ENCODE data around the gene ZNF253. TPM values are rescaled to one million over a fixed set of nuclear protein-coding genes. Genes with fewer than 3 reads are reported as not detected.
"Not testable (repeated sequence)": the region's sequence is repeated elsewhere in the genome, so short reads cannot be mapped to it uniquely, and the experiment has no call there.

Gene ZNF253
- total RNA-seq, 6 experiments from 2014 or later, result 2.9 to 4.4 (median 3.5) TPM

GRCh38 chr19:19823916-19824315 is 41.8 kb upstream of the ZNF253 start:
- Mint-ChIP-seq H3K4me3 (no peak overlapping the region), H3K4me1 (ENCODE audit: low read depth) (no peaks in the 10 kb centered on the region), H3K36me3 (ENCODE audit: low read depth) (peaks cover 41% of the 10 kb centered on the region), H3K9me3 (peaks cover 98% of the 10 kb centered on the region), H3K27me3 (ENCODE audit: insufficient read depth) (peaks cover 6% of the 10 kb centered on the region; the same call in 1 of the 2 replicates), H3K27ac (no peak overlapping the region)
- no peak for DNase-seq
- TF ChIP-seq, protein P1, sequence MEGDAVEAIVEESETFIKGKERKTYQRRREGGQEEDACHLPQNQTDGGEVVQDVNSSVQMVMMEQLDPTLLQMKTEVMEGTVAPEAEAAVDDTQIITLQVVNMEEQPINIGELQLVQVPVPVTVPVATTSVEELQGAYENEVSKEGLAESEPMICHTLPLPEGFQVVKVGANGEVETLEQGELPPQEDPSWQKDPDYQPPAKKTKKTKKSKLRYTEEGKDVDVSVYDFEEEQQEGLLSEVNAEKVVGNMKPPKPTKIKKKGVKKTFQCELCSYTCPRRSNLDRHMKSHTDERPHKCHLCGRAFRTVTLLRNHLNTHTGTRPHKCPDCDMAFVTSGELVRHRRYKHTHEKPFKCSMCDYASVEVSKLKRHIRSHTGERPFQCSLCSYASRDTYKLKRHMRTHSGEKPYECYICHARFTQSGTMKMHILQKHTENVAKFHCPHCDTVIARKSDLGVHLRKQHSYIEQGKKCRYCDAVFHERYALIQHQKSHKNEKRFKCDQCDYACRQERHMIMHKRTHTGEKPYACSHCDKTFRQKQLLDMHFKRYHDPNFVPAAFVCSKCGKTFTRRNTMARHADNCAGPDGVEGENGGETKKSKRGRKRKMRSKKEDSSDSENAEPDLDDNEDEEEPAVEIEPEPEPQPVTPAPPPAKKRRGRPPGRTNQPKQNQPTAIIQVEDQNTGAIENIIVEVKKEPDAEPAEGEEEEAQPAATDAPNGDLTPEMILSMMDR (IDR thresholded peaks at IDR 0.05), result no peak

DNA sequence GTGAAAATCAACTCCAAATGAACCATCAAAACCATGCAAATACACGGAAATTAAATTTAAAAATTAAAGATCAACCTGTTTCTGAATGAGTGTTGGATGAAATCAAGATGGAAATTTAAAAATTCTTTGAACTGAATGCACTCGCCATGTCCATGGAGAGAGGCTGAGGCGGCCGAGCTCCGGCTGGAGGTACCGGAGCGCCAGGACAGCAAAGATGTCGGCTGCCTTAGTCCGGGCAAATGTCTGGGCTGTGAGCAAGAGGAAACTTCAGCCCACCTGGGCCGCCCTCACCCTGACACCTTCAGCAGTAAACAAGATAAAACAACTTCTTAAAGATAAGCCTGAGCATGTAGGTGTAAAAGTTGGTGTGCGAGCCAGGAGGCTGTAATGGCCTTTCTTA is 38.8 kb upstream of the ZNF253 start:
- Mint-ChIP-seq H3K36me3 (ENCODE audit: low read depth) (peaks cover 33% of the 10 kb centered on the region), H3K9me3 (peaks cover 96% of the 10 kb centered on the region), H3K27me3 (ENCODE audit: insufficient read depth) (peaks cover 7% of the 10 kb centered on the region), H3K27ac (no peak overlapping the region), H3K4me3 (no peak overlapping the region), H3K4me1 (ENCODE audit: low read depth) (no peaks in the 10 kb centered on the region)
- TF ChIP-seq, protein P1 (IDR thresholded peaks at IDR 0.05), result no peak
- no peak for DNase-seq

GRCh38 chr19:19835560-19836038 is 30.1 kb upstream of the ZNF253 start:
- Mint-ChIP-seq H3K27me3 (ENCODE audit: insufficient read depth) (peaks cover 2% of the 10 kb centered on the region), H3K27ac (no peak overlapping the region), H3K9me3 (peaks cover 69% of the 10 kb centered on the region), H3K4me3 (no peak overlapping the region), H3K4me1 (ENCODE audit: low read depth) (no peaks in the 10 kb centered on the region), H3K36me3 (ENCODE audit: low read depth) (peaks cover 26% of the 10 kb centered on the region)
- DNase-seq, result no peak
- TF ChIP-seq, protein P1 (IDR thresholded peaks at IDR 0.05), result no peak

DNA sequence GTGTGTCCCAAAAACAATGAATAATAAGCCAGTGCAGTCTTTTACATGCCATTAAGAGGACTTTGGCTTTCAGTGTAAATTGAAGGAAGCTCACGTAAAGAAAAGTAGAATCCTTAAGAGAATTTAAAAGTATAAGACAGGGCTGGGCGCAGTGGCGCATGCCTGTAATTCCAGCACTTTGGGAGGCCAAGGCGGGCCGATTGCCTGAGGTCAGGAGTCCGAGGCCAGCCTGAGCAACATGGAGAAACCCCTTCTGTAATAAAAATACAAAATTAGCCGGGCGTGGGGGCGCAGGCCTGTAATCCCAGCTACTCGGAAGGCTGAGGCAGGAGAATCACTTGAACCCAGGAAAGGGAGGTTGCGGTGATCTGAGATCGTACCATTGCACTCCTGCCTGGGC is 17.9 kb upstream of the ZNF253 start:
- H3K36me3 Mint-ChIP-seq (ENCODE audit: low read depth), result peaks cover 13% of the 10 kb centered on the region
- H3K9me3 Mint-ChIP-seq, result peaks cover 47% of the 10 kb centered on the region
- no peaks in the 10 kb centered on the region for H3K4me1 Mint-ChIP-seq (ENCODE audit: low read depth)
- DNase-seq, result no peak
- H3K4me3 Mint-ChIP-seq, result no peak overlapping the region
- H3K27me3 Mint-ChIP-seq (ENCODE audit: insufficient read depth), result no peaks in the 10 kb centered on the region
- H3K27ac Mint-ChIP-seq, result no peak overlapping the region
- TF ChIP-seq, protein P1 (IDR thresholded peaks at IDR 0.05), result no peak

DNA sequence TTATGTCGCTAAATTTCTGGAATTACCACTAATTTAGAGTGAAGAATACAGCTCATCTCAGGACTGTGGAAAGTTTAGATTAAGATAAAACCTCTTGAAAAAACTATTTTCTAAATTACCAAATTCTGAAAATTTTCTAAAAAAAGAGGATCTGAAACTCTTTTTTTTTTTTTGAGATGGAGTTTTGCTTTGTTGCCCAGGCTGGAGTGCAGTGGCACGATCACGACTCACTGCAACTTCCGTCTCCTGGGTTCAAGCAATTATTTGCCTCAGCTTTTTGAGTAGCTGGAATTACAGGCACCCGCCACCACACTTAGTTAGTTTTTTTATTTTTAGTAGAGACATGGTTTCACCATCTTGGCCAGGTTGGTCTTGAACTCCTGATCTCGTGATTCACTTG is 16.6 kb upstream of the ZNF253 start:
- H3K27ac Mint-ChIP-seq, result no peak overlapping the region
- no peaks in the 10 kb centered on the region for H3K27me3 Mint-ChIP-seq (ENCODE audit: insufficient read depth)
- H3K4me3 Mint-ChIP-seq, result no peak overlapping the region
- TF ChIP-seq, protein P1 (IDR thresholded peaks at IDR 0.05), result no peak
- no peaks in the 10 kb centered on the region for H3K4me1 Mint-ChIP-seq (ENCODE audit: low read depth)
- DNase-seq, result no peak
- H3K36me3 Mint-ChIP-seq (ENCODE audit: low read depth), result peaks cover 9% of the 10 kb centered on the region
- H3K9me3 Mint-ChIP-seq, result peaks cover 37% of the 10 kb centered on the region

GRCh38 chr19:19851740-19852139 is 13.9 kb upstream of the ZNF253 start:
- peaks cover 45% of the 10 kb centered on the region for H3K9me3 Mint-ChIP-seq
- not testable (repeated sequence) for H3K27me3 Mint-ChIP-seq (ENCODE audit: insufficient read depth); H3K36me3 Mint-ChIP-seq (ENCODE audit: low read depth); DNase-seq; H3K4me3 Mint-ChIP-seq; H3K27ac Mint-ChIP-seq; H3K4me1 Mint-ChIP-seq (ENCODE audit: low read depth)
